Heart left ventricle (tissue), 13 donors: ENCODE measurements around the gene RAD51B.

Source experiments
- CTCF ChIP-seq, 12 donors: fragments of 200-600 bp; sonication (generic) in 4 of 12; IDR thresholded peaks; one replicate each; pipeline versions ENCODE4 v1.5.0 to v1.8.0; 2018 to 2022; ENCODE audit warnings: antibody characterized with exemption in 12 of 12, mild to moderate bottlenecking in 5 of 12
- POLR2A ChIP-seq, 2 donors: fragments of 450-650 bp; IDR thresholded peaks; one replicate each; pipeline ENCODE4 v1.6.1; 2017; ENCODE audit warnings: antibody characterized with exemption in 2 of 2, mild to moderate bottlenecking in 2 of 2, moderate library complexity in 2 of 2
- donor health status: ischemic (EF 13 %, LVEDD 7.1; RV severe dilation, severe dysfunction).
- donor health status: DM: no; HTN: yes; CAD: no.
- donor health status: DM: no; HTN: no; CAD: no.
- donor health status: ischemic (EF 25% LVEDD 6.9; RV normal size, moderate dysfunction).
- donor health status: ischemic (EF 25% LVEDD 5.7; RV mildly dilated, moderate dysfunction).
- donor health status: ischemic (EF 35%, LVEDD 5.7; RV mildly dilated, moderate dysfunction).
- donor health status: nonischemic (EF 11% LVEDD 7.7; RV severe dilation, severe dysfunction).
- donor health status: DM: yes; HTN: yes; CAD: no.
- donor health status: PGD.
- donor health status: ischemic (EF 29% LVEDD 5.4; RV normal size, mild dysfunction).
- donor health status: nonischemic (EF 23%, LVEDD 6.1; RV moderate dilation, normal function).

GRCh38 chr14:68534276-68534675 lies 714.7 kb downstream of the RAD51B start:
- no peak for TF ChIP-seq POLR2A (IDR thresholded peaks at IDR 0.05)
- TF ChIP-seq CTCF (IDR thresholded peaks at IDR 0.05): no peak
